ENCODE data around the gene PDGFD.

PDGFD gene

GRCh38 chr11:103994094-103994493 lies 169.9 kb downstream of the PDGFD start:
- H3K27me3 ChIP-seq (ENCODE audit: control insufficient read depth, insufficient read depth, low read length): no peaks in the 10 kb centered on the region
- no peaks in the 10 kb centered on the region for H3K9me3 ChIP-seq (ENCODE audit: control insufficient read depth, low read depth, low read length)
- H3K9ac ChIP-seq (ENCODE audit: low read length): no peak overlapping the region
- no peaks in the 10 kb centered on the region for H3K4me1 ChIP-seq (ENCODE audit: control insufficient read depth, low read depth, low read length)
- no peak overlapping the region for H3K4me3 ChIP-seq (ENCODE audit: low read length)
- no peaks in the 10 kb centered on the region for H3K36me3 ChIP-seq (ENCODE audit: control insufficient read depth, low read depth, low read length)
- no peak overlapping the region for H3K27ac ChIP-seq (ENCODE audit: low read length)

DNA sequence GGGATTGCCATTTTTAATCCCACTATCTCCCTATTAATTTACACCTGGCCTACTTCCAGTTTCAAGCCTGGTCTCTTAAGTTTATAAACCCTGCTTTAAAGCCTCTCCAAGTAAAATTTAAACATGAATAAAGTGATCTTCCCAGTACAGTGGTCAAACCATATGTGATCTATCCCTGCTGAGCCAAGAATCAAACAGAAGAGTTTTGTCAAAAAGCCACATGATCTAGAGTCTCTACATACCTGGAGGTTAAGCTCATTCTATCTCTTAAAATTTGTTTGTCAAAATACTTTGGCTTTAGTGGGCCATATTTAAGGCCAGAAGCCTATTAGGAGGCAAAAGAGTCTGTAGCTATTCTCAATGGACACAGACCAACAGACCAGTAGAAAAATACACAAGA lies 170.4 kb downstream of the PDGFD start:
- Histone ChIP-seq H3K27ac (ENCODE audit: low read length) (no peak overlapping the region), H3K36me3 (ENCODE audit: control insufficient read depth, low read depth, low read length) (no peaks in the 10 kb centered on the region), H3K4me1 (ENCODE audit: control insufficient read depth, low read depth, low read length) (no peaks in the 10 kb centered on the region), H3K27me3 (ENCODE audit: control insufficient read depth, insufficient read depth, low read length) (no peaks in the 10 kb centered on the region), H3K9ac (ENCODE audit: low read length) (no peak overlapping the region), H3K9me3 (ENCODE audit: control insufficient read depth, low read depth, low read length) (no peaks in the 10 kb centered on the region), H3K4me3 (ENCODE audit: low read length) (no peak overlapping the region)

GRCh38 chr11:103988595-103988969 lies 175.4 kb downstream of the PDGFD start:
- Histone ChIP-seq H3K27me3 (ENCODE audit: control insufficient read depth, insufficient read depth, low read length) (no peaks in the 10 kb centered on the region), H3K4me3 (ENCODE audit: low read length) (no peak overlapping the region), H3K27ac (ENCODE audit: low read length) (no peak overlapping the region), H3K4me1 (ENCODE audit: control insufficient read depth, low read depth, low read length) (peaks cover 8% of the 10 kb centered on the region), H3K9ac (ENCODE audit: low read length) (no peak overlapping the region), H3K36me3 (ENCODE audit: control insufficient read depth, low read depth, low read length) (no peaks in the 10 kb centered on the region), H3K9me3 (ENCODE audit: control insufficient read depth, low read depth, low read length) (no peaks in the 10 kb centered on the region)

GRCh38 chr11:103987629-103988594 lies 176.0 kb downstream of the PDGFD start:
- Histone ChIP-seq H3K27me3 (ENCODE audit: control insufficient read depth, insufficient read depth, low read length) (no peaks in the 10 kb centered on the region), H3K27ac (ENCODE audit: low read length) (no peak overlapping the region), H3K4me3 (ENCODE audit: low read length) (no peak overlapping the region)

DNA sequence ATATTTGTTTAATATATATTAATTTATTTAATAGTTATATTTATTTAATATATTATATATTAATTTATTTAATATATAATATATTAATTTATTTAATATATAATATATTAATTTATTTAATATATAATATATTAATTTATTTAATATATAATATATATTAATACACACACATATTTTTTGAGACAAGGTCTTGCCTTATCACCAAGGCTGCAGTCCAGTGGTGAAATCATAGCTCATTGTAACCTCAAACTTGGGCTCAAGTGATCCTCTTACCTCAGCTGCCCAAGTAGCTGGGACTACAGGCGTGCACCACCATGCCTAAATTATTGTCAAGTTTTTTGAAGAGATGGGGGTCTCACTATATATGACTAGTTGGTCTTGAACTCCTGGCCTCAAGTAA lies 178.9 kb downstream of the PDGFD start:
- Histone ChIP-seq H3K4me3 (ENCODE audit: low read length) (no peak overlapping the region), H3K9ac (ENCODE audit: low read length) (no peak overlapping the region), H3K4me1 (ENCODE audit: control insufficient read depth, low read depth, low read length) (peaks cover 8% of the 10 kb centered on the region), H3K27ac (ENCODE audit: low read length) (no peak overlapping the region), H3K9me3 (ENCODE audit: control insufficient read depth, low read depth, low read length) (no peaks in the 10 kb centered on the region), H3K36me3 (ENCODE audit: control insufficient read depth, low read depth, low read length) (no peaks in the 10 kb centered on the region), H3K27me3 (ENCODE audit: control insufficient read depth, insufficient read depth, low read length) (no peaks in the 10 kb centered on the region)

More at GRCh38 chr11:103987629-103988594, 176.0 kb downstream of the PDGFD start:
- no peaks in the 10 kb centered on the region for H3K9me3 ChIP-seq (ENCODE audit: control insufficient read depth, low read depth, low read length)
- no peak overlapping the region for H3K9ac ChIP-seq (ENCODE audit: low read length)
- no peaks in the 10 kb centered on the region for H3K36me3 ChIP-seq (ENCODE audit: control insufficient read depth, low read depth, low read length)
- H3K4me1 ChIP-seq (ENCODE audit: control insufficient read depth, low read depth, low read length): peaks cover 8% of the 10 kb centered on the region

DNA sequence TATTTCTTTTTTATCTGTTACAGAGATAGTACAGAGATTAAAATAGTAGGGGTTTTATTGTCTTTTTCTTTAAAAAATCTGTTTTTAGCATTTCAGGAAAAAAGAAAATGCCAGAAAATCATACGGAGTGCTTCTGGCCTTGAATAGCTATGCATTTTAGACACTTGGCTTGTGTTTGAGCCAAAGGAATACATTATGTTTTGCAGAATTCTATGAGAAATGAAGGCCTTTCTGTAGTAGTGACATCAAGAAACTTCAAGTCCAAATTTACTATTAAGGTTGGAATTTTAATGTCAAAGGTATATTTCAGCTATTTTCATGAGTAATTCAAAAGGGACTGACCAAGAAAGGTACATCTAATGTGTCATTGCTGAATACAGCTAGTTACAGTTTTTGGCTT lies 183.8 kb downstream of the PDGFD start:
- Histone ChIP-seq H3K27ac (ENCODE audit: low read length) (no peak overlapping the region), H3K4me3 (ENCODE audit: low read length) (no peak overlapping the region), H3K9me3 (ENCODE audit: control insufficient read depth, low read depth, low read length) (no peaks in the 10 kb centered on the region), H3K9ac (ENCODE audit: low read length) (no peak overlapping the region), H3K4me1 (ENCODE audit: control insufficient read depth, low read depth, low read length) (no peaks in the 10 kb centered on the region), H3K27me3 (ENCODE audit: control insufficient read depth, insufficient read depth, low read length) (no peaks in the 10 kb centered on the region), H3K36me3 (ENCODE audit: control insufficient read depth, low read depth, low read length) (no peaks in the 10 kb centered on the region)

DNA sequence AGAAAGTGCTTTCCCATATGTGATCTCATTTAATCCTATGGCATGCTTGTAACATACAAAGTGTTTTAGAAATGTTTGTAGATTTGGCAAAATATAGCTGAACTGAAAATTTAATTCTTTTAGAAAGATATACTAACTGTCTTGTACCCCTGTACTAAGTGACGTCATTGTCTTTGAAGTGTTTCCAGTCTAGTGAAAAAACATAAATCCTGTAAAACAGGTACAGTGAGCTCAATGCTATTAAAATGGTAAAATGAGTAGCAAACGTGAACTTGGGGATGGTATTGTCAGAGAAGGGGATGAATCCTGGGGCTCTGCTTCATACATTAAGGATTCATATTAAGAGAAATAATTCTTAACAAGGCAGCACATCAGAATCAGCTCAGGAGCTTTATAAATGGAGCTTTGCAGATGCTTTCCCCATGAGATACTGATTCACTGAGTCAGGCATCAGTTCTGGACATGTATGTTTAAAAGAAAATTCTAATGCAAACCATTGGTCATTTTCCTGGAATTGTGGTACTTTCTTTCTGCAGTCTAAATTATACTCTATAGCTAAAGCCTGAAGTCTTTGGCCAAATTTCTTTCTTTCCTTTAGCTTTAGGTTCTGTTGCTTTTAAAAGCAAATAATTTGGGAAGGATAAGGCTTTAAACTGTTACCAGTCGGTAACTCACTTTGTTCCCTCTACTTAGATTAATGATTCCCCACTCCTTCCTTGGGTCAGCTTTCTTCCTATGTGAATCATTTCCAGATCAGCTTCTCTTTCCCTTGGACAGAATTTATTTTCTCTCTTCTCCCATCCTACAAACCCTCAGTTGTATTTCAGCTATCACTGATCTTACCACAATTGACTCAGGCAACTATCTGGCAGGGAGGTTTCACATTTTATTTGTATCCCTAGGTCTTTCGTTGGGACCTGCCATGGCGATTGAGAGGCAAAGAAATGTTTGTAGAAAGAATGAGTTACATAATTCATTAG lies 185.0 kb downstream of the PDGFD start:
- Histone ChIP-seq H3K27ac (ENCODE audit: low read length) (no peak overlapping the region), H3K4me3 (ENCODE audit: low read length) (no peak overlapping the region), H3K9ac (ENCODE audit: low read length) (no peak overlapping the region), H3K27me3 (ENCODE audit: control insufficient read depth, insufficient read depth, low read length) (no peaks in the 10 kb centered on the region), H3K36me3 (ENCODE audit: control insufficient read depth, low read depth, low read length) (no peaks in the 10 kb centered on the region), H3K9me3 (ENCODE audit: control insufficient read depth, low read depth, low read length) (no peaks in the 10 kb centered on the region), H3K4me1 (ENCODE audit: control insufficient read depth, low read depth, low read length) (no peaks in the 10 kb centered on the region)

DNA sequence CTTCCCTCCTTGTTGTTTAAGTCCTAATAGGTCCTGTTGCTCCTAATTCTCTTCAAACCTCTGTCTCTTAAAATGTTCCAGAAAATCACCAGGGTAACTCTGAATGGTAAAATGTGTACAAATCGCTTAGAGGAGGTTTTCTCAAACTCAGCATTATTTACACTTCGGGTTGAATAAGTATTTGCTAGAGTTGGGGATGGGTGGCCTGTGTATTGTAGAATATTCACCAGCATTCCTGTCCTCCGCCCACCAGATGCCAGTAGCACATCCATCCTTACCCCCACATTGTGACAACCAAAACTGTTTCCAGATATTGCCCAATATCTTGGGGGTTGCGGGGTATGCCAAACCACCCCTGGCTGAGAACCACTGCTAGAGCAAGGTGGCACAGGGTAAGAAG lies 191.9 kb downstream of the PDGFD start:
- H3K9ac ChIP-seq (ENCODE audit: low read length): no peak overlapping the region
- no peak overlapping the region for H3K4me3 ChIP-seq (ENCODE audit: low read length)
- no peaks in the 10 kb centered on the region for H3K27me3 ChIP-seq (ENCODE audit: control insufficient read depth, insufficient read depth, low read length)
- no peaks in the 10 kb centered on the region for H3K9me3 ChIP-seq (ENCODE audit: control insufficient read depth, low read depth, low read length)
- no peaks in the 10 kb centered on the region for H3K36me3 ChIP-seq (ENCODE audit: control insufficient read depth, low read depth, low read length)
- no peak overlapping the region for H3K27ac ChIP-seq (ENCODE audit: low read length)
- no peaks in the 10 kb centered on the region for H3K4me1 ChIP-seq (ENCODE audit: control insufficient read depth, low read depth, low read length)

- Histone ChIP-seq H3K27ac (ENCODE audit: low read length) (no peak overlapping the region), H3K9ac (ENCODE audit: low read length) (no peak overlapping the region), H3K27me3 (ENCODE audit: control insufficient read depth, insufficient read depth, low read length) (no peaks in the 10 kb centered on the region), H3K9me3 (ENCODE audit: control insufficient read depth, low read depth, low read length) (no peaks in the 10 kb centered on the region), H3K4me1 (ENCODE audit: control insufficient read depth, low read depth, low read length) (no peaks in the 10 kb centered on the region), H3K4me3 (ENCODE audit: low read length) (no peak overlapping the region), H3K36me3 (ENCODE audit: control insufficient read depth, low read depth, low read length) (no peaks in the 10 kb centered on the region)
These were observed 193.2 kb downstream of the PDGFD start for GRCh38 chr11:103970701-103971249.

DNA sequence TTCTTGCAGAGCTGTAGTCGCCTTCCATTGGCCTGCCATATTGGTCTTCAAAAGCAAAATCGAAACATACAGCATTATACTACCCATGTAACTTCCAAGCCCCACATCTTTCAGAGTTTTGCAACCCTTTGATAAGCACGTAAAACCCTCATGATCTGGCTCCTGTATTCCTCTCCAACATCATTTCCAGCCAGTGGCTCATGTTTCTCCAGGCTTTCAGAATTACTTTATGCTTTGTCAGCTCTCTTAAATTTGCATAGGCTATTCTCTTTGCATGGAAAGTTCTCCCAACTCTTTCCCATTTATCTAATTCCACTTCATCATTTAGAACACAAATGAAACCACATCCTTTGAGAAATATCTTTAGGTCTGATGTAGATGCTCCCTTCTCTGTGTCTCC lies 195.3 kb downstream of the PDGFD start:
- no peaks in the 10 kb centered on the region for H3K36me3 ChIP-seq (ENCODE audit: control insufficient read depth, low read depth, low read length)
- no peaks in the 10 kb centered on the region for H3K9me3 ChIP-seq (ENCODE audit: control insufficient read depth, low read depth, low read length)
- H3K27ac ChIP-seq (ENCODE audit: low read length): no peak overlapping the region
- no peak overlapping the region for H3K4me3 ChIP-seq (ENCODE audit: low read length)
- no peaks in the 10 kb centered on the region for H3K4me1 ChIP-seq (ENCODE audit: control insufficient read depth, low read depth, low read length)
- H3K27me3 ChIP-seq (ENCODE audit: control insufficient read depth, insufficient read depth, low read length): no peaks in the 10 kb centered on the region
- H3K9ac ChIP-seq (ENCODE audit: low read length): no peak overlapping the region

- H3K27me3 ChIP-seq (ENCODE audit: control insufficient read depth, insufficient read depth, low read length): no peaks in the 10 kb centered on the region
- no peaks in the 10 kb centered on the region for H3K4me1 ChIP-seq (ENCODE audit: control insufficient read depth, low read depth, low read length)
- no peaks in the 10 kb centered on the region for H3K36me3 ChIP-seq (ENCODE audit: control insufficient read depth, low read depth, low read length)
These were observed 196.0 kb downstream of the PDGFD start for GRCh38 chr11:103967985-103968384.

More at GRCh38 chr11:103967985-103968384, 196.0 kb downstream of the PDGFD start:
- Histone ChIP-seq H3K9me3 (ENCODE audit: control insufficient read depth, low read depth, low read length) (no peaks in the 10 kb centered on the region), H3K27ac (ENCODE audit: low read length) (no peak overlapping the region), H3K9ac (ENCODE audit: low read length) (no peak overlapping the region), H3K4me3 (ENCODE audit: low read length) (no peak overlapping the region)

Measured in iPS-18a (cell line).